SU-DHL-6 (cell line): ENCODE data around the gene ZBTB49.
"Not testable (repeated sequence)": the region's sequence is repeated elsewhere in the genome, so short reads cannot be mapped to it uniquely, and the experiment has no call there.

Experiments used
- H2AFZ ChIP-seq: fragments of 200-600 bp; sonication (generic); 2 replicates; pipeline ENCODE4 v1.6.1; 2014; ENCODE audit warnings: low read depth, mild to moderate bottlenecking, moderate library complexity, mixed read lengths, antibody characterized with exemption, low read length; ENCODE audit not compliant: severe bottlenecking
- H3F3A ChIP-seq: fragments of 200-600 bp; shearing (Covaris generic); 2 replicates; pipeline ENCODE4 v1.6.0; 2016; ENCODE audit warnings: antibody characterized with exemption, mild to moderate bottlenecking; ENCODE audit not compliant: insufficient read depth
- H3K27ac ChIP-seq: fragments of 200-600 bp; sonication (generic); 2 replicates; pipeline ENCODE4 v1.5.1; 2016; ENCODE audit warnings: low read depth, mild to moderate bottlenecking, low read length, moderate library complexity, mixed read lengths
- H3K27me3 ChIP-seq: fragments of 200-600 bp; sonication (generic), shearing (Covaris generic); 2 replicates; pipeline ENCODE4 v1.6.0; 2014; ENCODE audit warnings: mild to moderate bottlenecking, low read length
- H3K36me3 ChIP-seq: fragments of 200-600 bp; sonication (generic); 2 replicates; pipeline ENCODE4 v1.6.1; 2014; ENCODE audit warnings: mild to moderate bottlenecking, low read length, mixed read lengths
- H3K4me2 ChIP-seq: fragments of 300-600, 200-600 bp; shearing (Covaris generic), sonication (generic); 2 replicates; pipeline ENCODE4 v1.6.0; 2014; ENCODE audit warnings: low read length, low read depth, mild to moderate bottlenecking; ENCODE audit not compliant: poor library complexity, severe bottlenecking
- H3K4me3 ChIP-seq: fragments of 200-600 bp; sonication (generic); 2 replicates; pipeline ENCODE4 v1.5.1; 2014; ENCODE audit warnings: antibody characterized with exemption, low read length, mild to moderate bottlenecking, mixed read lengths; ENCODE audit not compliant: insufficient read depth, poor library complexity, severe bottlenecking
- H3K79me2 ChIP-seq: fragments of 200-600 bp; sonication (generic); 2 replicates; pipeline ENCODE4 v1.6.1; 2014; ENCODE audit warnings: mild to moderate bottlenecking, low read length, moderate library complexity; ENCODE audit not compliant: insufficient read depth
- H3K9ac ChIP-seq: fragments of 200-600 bp; sonication (generic); 2 replicates; pipeline ENCODE4 v1.7.0; 2014; ENCODE audit warnings: mild to moderate bottlenecking, low read length
- H3K9me2 ChIP-seq: fragments of 200-600 bp; sonication (generic); replicated peaks from 2 replicates; pipeline ENCODE4 v1.6.1; 2014; ENCODE audit warnings: low read length; ENCODE audit not compliant: insufficient read depth
- H3K9me3 ChIP-seq: fragments of 200-600 bp; sonication (generic); 2 replicates; pipeline ENCODE4 v1.6.1; 2014; ENCODE audit warnings: low read length, mixed read lengths; ENCODE audit not compliant: insufficient read depth
- H4K20me1 ChIP-seq: fragments of 200-600 bp; sonication (generic); 2 replicates; pipeline ENCODE4 v1.6.1; 2014; ENCODE audit warnings: low read depth, mild to moderate bottlenecking, antibody characterized with exemption, low read length, moderate library complexity, mixed read lengths
- CTCF ChIP-seq: fragments of 200-600 bp; sonication (generic); IDR thresholded peaks from one replicate; pipeline ENCODE4 v1.5.1; 2017; ENCODE audit warnings: antibody characterized with exemption, mild to moderate bottlenecking, low read length, moderate library complexity; ENCODE audit not compliant: insufficient read depth, poor library complexity, severe bottlenecking
- EZH2phosphoT487 ChIP-seq: fragments of 200-600 bp; sonication (generic), shearing (Covaris generic); conservative IDR thresholded peaks from 2 replicates; pipeline ENCODE4 v1.6.1; 2018; ENCODE audit warnings: mild to moderate bottlenecking, antibody characterized with exemption, low read length, moderate library complexity, mixed read lengths

Gene ZBTB49

GRCh38 chr4:4248029-4248884 lies 41.8 kb upstream of the ZBTB49 start, which contains the start of gene TMEM128:
Gene TMEM128, minus strand, starts transcription at chr4:4248223. Its CDS starts 21 bp downstream, at chr4:4248202.
- H3K9me2 ChIP-seq: no peaks in the 10 kb centered on the region
- H3K9ac ChIP-seq: peak within 1 kb of the TSS; percentile 75
- H3K27ac ChIP-seq: peak within 1 kb of the TSS; percentile 48
- peaks cover 11% of the 10 kb centered on the region for H3F3A ChIP-seq
- peaks cover 7% of the 10 kb centered on the region for H3K79me2 ChIP-seq
- no peaks in the 10 kb centered on the region for H3K9me3 ChIP-seq
- peak within 1 kb of the TSS; percentile 75 for H2AFZ ChIP-seq
- H3K4me3 ChIP-seq: peak within 1 kb of the TSS; percentile 69
- peaks cover 4% of the 10 kb centered on the region; the same call in 1 of the 2 replicates for H3K36me3 ChIP-seq
- no peaks in the 10 kb centered on the region for H3K27me3 ChIP-seq
- no peak for TF ChIP-seq CTCF
- TF ChIP-seq EZH2phosphoT487: no peak
- H4K20me1 ChIP-seq: no peaks in the 10 kb centered on the region
- peak within 1 kb of the TSS; percentile 81 for H3K4me2 ChIP-seq

GRCh38 chr4:4248885-4249203 lies 41.2 kb upstream of the ZBTB49 start:
- no peaks in the 10 kb centered on the region for H3K9me3 ChIP-seq
- H4K20me1 ChIP-seq: no peaks in the 10 kb centered on the region
- H3K27ac ChIP-seq: peak overlapping the region; percentile 48
- H3K9ac ChIP-seq: peak overlapping the region; percentile 75
- peak overlapping the region; percentile 75 for H2AFZ ChIP-seq
- H3K36me3 ChIP-seq: peaks cover 4% of the 10 kb centered on the region; the same call in 1 of the 2 replicates
- H3K27me3 ChIP-seq: no peaks in the 10 kb centered on the region
- no peak for TF ChIP-seq EZH2phosphoT487
- no peak for TF ChIP-seq CTCF
- H3K79me2 ChIP-seq: peaks cover 7% of the 10 kb centered on the region
- H3K4me2 ChIP-seq: peak overlapping the region; percentile 81
- peaks cover 11% of the 10 kb centered on the region for H3F3A ChIP-seq
- peak overlapping the region; percentile 69 for H3K4me3 ChIP-seq
- H3K9me2 ChIP-seq: no peaks in the 10 kb centered on the region

- peak overlapping the region; percentile 75; the same call in 1 of the 2 replicates for H3K9ac ChIP-seq
- H3K27ac ChIP-seq, H3K9me2 ChIP-seq, H3K79me2 ChIP-seq, H3K36me3 ChIP-seq, H3K9me3 ChIP-seq, H4K20me1 ChIP-seq, H2AFZ ChIP-seq, H3K27me3 ChIP-seq, H3K4me3 ChIP-seq: not testable (repeated sequence)
- peak overlapping the region; percentile 81 for H3K4me2 ChIP-seq
- peaks cover 11% of the 10 kb centered on the region for H3F3A ChIP-seq
Measured at GRCh38 chr4:4249342-4249741, 40.7 kb upstream of the ZBTB49 start.

GRCh38 chr4:4249866-4250265 lies 40.2 kb upstream of the ZBTB49 start:
- no peaks in the 10 kb centered on the region for H3K27me3 ChIP-seq
- H3K9me2 ChIP-seq: no peaks in the 10 kb centered on the region

More at GRCh38 chr4:4249866-4250265, 40.2 kb upstream of the ZBTB49 start:
- Histone ChIP-seq H3K4me3 (no peak overlapping the region), H3F3A (peaks cover 11% of the 10 kb centered on the region), H2AFZ (no peak overlapping the region), H4K20me1 (no peaks in the 10 kb centered on the region), H3K4me2 (no peak overlapping the region), H3K9ac (no peak overlapping the region), H3K9me3 (no peaks in the 10 kb centered on the region), H3K27ac (no peak overlapping the region), H3K79me2 (peaks cover 7% of the 10 kb centered on the region), H3K36me3 (peaks cover 4% of the 10 kb centered on the region; the same call in 1 of the 2 replicates)
- no peak for TF ChIP-seq EZH2phosphoT487
- TF ChIP-seq CTCF: no peak
